Transverse colon (tissue), 3 donors: ENCODE data around the gene SLTM.

Experiments
- POLR2A ChIP-seq: fragments of 450-650 bp; IDR thresholded peaks from one replicate; pipeline ENCODE4 v1.6.1; 2016; ENCODE audit warnings: antibody characterized with exemption, mild to moderate bottlenecking, moderate library complexity
- TF ChIP-seq, protein P1 (sequence below), 5 experiments: fragments of 200-600 bp in 3 of 5; fragments of 450-650 bp in 2 of 5; sonication (generic) in 3 of 5; IDR thresholded peaks; 1 replicate in 2 of 5; 2 replicates in 3 of 5; pipeline ENCODE4 v1.5.1; 2016 to 2017; ENCODE audit warnings: antibody characterized with exemption in 5 of 5, inconsistent platforms in 3 of 5, mild to moderate bottlenecking in 2 of 5, moderate library complexity in 1 of 5

DNA sequence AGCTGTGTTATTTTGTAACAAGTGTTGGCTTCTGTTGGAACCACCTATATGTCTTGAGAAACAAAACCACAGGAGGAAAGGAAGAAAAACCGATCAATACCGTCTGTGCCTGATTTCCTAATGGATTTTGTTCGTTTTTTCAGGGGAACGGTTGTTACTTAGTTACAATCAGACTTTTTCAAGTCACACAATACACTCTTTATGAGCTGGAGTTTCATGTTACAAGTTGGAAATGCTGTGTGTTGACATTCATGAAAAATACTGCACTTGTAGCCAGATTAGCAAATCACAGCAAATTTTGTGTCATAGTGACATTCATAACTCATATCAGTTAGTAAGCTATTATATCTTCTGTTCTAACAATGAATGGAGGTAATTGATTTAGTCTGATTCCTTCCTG, 78.9 kb downstream of the SLTM start:
- TF ChIP-seq, protein P1, sequence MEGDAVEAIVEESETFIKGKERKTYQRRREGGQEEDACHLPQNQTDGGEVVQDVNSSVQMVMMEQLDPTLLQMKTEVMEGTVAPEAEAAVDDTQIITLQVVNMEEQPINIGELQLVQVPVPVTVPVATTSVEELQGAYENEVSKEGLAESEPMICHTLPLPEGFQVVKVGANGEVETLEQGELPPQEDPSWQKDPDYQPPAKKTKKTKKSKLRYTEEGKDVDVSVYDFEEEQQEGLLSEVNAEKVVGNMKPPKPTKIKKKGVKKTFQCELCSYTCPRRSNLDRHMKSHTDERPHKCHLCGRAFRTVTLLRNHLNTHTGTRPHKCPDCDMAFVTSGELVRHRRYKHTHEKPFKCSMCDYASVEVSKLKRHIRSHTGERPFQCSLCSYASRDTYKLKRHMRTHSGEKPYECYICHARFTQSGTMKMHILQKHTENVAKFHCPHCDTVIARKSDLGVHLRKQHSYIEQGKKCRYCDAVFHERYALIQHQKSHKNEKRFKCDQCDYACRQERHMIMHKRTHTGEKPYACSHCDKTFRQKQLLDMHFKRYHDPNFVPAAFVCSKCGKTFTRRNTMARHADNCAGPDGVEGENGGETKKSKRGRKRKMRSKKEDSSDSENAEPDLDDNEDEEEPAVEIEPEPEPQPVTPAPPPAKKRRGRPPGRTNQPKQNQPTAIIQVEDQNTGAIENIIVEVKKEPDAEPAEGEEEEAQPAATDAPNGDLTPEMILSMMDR (IDR thresholded peaks at IDR 0.05) = no peak
- no peak for TF ChIP-seq POLR2A
